ENCODE data around the gene TMEM131. TPM values are rescaled to one million over a fixed set of nuclear protein-coding genes. Genes with fewer than 3 reads are reported as not detected.
A peak's percentile ranks its signal among the peaks of the same experiment; 100 is the strongest.

TMEM131 gene
- total and polyA plus RNA-seq, 11 donors: 9.3 to 38.3 (median 31.2) TPM

GRCh38 chr2:97797355-97797754 is 198.4 kb downstream of the TMEM131 start:
- H3K36me3 ChIP-seq: peaks cover 0 to 95% (median 91%) of the 10 kb centered on the region in 9 donors
- no peaks in the 10 kb centered on the region for H3K9me3 ChIP-seq
- WGBS, 4 donors: 87 to 95% (median 91%) methylated on average over 3 of the region's 3 CpGs
- no peak overlapping the region for H3K4me3 ChIP-seq
- ATAC-seq: no peak
- no peak for DNase-seq
- H3K4me1 ChIP-seq: no peaks in the 10 kb centered on the region
- no peak for TF ChIP-seq POLR2A (IDR thresholded peaks at IDR 0.05)
- TF ChIP-seq CTCF (IDR thresholded peaks at IDR 0.05): no peak
- intact Hi-C loops (cut with DNase I): no loop called here
- H3K27me3 ChIP-seq: no peaks in the 10 kb centered on the region
- no peak overlapping the region for H3K27ac ChIP-seq

- Histone ChIP-seq H3K27me3 (no peaks in the 10 kb centered on the region), H3K4me3 (no peak overlapping the region), H3K36me3 (peaks cover 0 to 95% (median 91%) of the 10 kb centered on the region in 9 donors), H3K4me1 (no peaks in the 10 kb centered on the region), H3K9me3 (no peaks in the 10 kb centered on the region), H3K27ac (no peak overlapping the region)
- WGBS, 4 donors: 59 to 72% (median 66%) methylated on average over 2 of the region's 2 CpGs
- ATAC-seq (no peak), DNase-seq (no peak)
- intact Hi-C loops (cut with DNase I): no loop called here
- TF ChIP-seq POLR2A (IDR thresholded peaks at IDR 0.05): no peak
- TF ChIP-seq CTCF (IDR thresholded peaks at IDR 0.05): no peak
Measured at GRCh38 chr2:97796465-97797126, 199.2 kb downstream of the TMEM131 start.

GRCh38 chr2:97792416-97792815 is 203.3 kb downstream of the TMEM131 start:
- no peak for TF ChIP-seq CTCF (IDR thresholded peaks at IDR 0.05)
- TF ChIP-seq POLR2A (IDR thresholded peaks at IDR 0.05): no peak
- 93 to 98% (median 94%) methylated on average over 14 of the region's 14 CpGs for WGBS, 4 donors
- ATAC-seq: peak in 1 of 4 donors; percentile 39

GRCh38 chr2:97788986-97789644 is 206.6 kb downstream of the TMEM131 start:
- TF ChIP-seq CTCF (IDR thresholded peaks at IDR 0.05): no peak
- TF ChIP-seq POLR2A (IDR thresholded peaks at IDR 0.05): no peak
- no peaks in the 10 kb centered on the region for H3K27me3 ChIP-seq
- H3K27ac ChIP-seq: peak overlapping the region in 1 of 12 donors; percentile 28
- H3K4me1 ChIP-seq: peaks cover 0 to 3% (median 0%) of the 10 kb centered on the region in 12 donors
- WGBS, 4 donors: 76 to 83% (median 80%) methylated on average over 7 of the region's 7 CpGs
- H3K36me3 ChIP-seq: peaks cover 0 to 76% (median 50%) of the 10 kb centered on the region in 9 donors
- H3K9me3 ChIP-seq: no peaks in the 10 kb centered on the region
- intact Hi-C loops (cut with DNase I): no loop called here
- DNase-seq (peak in 1 of 5 donors; percentile 47), ATAC-seq (peak in 3 of 4 donors; percentile 19 to 64 (median 54))
- H3K4me3 ChIP-seq: no peak overlapping the region

More at GRCh38 chr2:97792416-97792815, 203.3 kb downstream of the TMEM131 start:
- Histone ChIP-seq H3K9me3 (no peaks in the 10 kb centered on the region), H3K27ac (no peak overlapping the region), H3K27me3 (no peaks in the 10 kb centered on the region), H3K36me3 (peaks cover 0 to 87% (median 72%) of the 10 kb centered on the region in 9 donors), H3K4me3 (no peak overlapping the region), H3K4me1 (peaks cover 0 to 3% (median 0%) of the 10 kb centered on the region in 12 donors)
- intact Hi-C loops (cut with DNase I): no loop called here
- DNase-seq: no peak

Data from heart left ventricle (tissue), 16 donors.